Kidney capillary endothelial cell (primary cell): Measurements from ENCODE around the gene SNAPIN.
A peak's percentile ranks its signal among the peaks of the same experiment; 100 is the strongest.
"Not testable (repeated sequence)": the region's sequence is repeated elsewhere in the genome, so short reads cannot be mapped to it uniquely, and the experiment has no call there.

Source experiments
- DNase-seq: peaks from one replicate; pipeline ENCODE4 v3.0.0-alpha.2; 2018; ENCODE audit warnings: low spot score

SNAPIN gene

GRCh38 chr1:153647346-153647714, 11.2 kb upstream of the SNAPIN start:
- DNase-seq: no peak

DNA sequence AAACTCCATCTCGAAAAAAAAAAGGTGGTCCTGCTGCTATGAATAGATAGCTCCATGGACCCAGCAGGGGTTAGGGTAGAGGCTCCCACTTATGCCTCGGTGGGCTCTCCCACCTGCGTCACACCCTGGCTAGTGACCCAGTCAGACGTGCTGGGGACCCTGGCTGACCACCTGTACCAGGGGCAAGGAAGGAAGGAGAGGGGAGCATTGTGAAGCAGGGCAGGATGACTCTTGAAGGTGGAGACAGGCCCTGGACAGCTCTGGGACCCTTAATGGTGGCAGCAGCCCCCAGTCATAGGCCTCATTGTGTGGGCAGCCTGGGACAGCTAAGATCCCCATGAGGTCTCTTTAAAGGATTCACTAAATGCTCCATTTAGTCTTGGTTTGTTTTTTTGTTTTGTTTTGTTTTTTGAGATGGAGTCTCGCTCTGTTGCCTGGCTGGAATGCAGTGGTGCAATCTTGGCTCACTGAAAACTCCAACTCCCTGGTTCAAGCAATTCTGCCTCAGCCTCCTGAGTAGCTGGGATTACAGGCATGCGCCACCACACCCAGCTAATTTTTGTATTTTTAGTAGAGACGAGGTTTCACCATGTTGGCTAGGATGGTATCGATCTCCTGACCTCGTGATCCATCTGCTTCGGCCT, 10.4 kb upstream of the SNAPIN start:
- DNase-seq: no peak

DNA sequence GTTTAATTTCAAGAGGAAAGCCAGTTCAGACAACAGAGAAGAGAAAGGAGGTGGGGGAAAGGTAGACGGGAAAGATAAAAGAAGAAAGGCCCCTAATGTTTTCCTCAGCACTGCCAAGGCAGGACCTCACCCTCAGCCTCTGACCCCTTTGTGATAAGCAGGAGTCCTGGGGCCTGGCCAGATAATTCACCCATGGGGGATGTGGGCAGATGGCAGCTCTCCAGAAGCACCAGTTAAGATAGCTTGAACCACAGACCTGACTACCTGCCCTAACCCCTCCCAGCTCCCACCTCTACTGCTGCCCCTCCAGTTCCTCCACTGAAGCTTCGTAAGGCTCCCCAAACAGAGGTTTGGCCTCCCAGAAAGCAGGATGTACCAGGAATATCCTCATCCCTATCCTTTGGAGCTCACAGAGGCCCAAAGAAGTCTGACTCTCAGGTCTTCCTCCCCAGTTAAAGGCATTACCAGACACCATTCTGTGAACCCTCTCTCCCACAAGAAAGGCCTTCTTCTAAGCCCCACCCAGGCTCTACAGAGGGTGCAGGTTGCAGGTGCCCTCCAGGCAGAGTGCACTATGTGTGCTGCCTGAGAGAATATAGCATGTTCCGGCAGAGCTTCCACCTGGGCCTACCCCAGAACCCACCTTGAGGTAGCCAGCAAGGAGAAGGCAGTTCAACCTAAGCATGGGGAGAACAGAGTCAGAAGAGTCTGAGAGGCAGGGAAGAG, 9.2 kb upstream of the SNAPIN start:
- no peak for DNase-seq

DNA sequence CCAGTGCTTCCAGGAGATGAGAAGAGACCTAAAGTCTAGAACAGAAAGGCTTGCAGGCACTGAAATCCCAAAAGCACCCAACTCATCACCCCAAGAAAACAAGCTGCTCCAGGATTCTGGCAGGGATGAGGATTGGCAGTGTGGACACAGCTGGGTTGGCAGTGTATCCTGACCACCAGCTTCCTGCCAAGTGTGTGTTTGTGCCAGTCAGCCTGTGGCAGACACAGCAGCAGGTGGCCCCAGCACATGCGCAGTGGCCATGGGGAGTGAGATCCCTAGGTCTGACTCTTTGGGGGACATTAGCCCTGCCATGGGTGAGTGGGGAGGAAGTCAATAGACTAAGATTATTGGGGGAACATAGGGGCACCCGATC, 8.7 kb upstream of the SNAPIN start:
- DNase-seq: no peak

- no peak for DNase-seq
Observed at GRCh38 chr1:153651771-153652170, 6.7 kb upstream of the SNAPIN start.

DNA sequence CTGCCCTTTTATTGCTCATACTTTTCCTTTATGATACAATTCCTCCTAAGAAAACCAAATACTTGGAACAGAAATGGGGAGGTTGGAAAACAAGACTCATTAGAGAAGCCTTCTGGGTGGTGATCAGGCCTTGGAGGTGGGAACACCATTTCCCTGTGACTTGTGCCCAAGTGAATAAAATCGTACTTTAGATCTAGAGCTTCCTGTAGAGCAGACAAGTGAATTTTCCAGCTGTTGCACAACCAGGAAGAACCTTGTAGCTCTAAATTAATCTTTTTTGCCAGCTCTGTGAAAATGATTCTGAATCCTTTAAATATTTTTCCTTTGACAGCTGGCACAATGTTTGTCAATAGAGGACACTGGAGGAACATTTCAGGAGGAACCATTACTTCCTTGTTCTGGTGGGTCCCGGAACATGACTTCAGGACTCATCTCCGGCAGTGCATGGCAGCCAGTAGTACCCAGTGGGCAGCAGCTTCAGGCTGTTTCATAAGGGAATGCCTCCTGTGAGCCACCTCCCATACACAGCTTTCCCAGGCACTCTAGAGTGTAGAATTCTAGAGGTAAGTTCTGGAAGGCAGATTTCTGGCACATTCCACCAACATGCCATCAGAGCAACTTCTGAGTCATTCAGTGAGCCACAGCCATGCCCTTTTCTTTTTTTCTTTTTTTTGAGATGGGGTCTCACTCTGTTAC, 5.5 kb upstream of the SNAPIN start:
- no peak for DNase-seq

- DNase-seq: no peak
Observed at GRCh38 chr1:153655333-153655732, 3.2 kb upstream of the SNAPIN start.

GRCh38 chr1:153659175-153659534, 652 bp downstream of the SNAPIN start:
- no peak for DNase-seq

DNA sequence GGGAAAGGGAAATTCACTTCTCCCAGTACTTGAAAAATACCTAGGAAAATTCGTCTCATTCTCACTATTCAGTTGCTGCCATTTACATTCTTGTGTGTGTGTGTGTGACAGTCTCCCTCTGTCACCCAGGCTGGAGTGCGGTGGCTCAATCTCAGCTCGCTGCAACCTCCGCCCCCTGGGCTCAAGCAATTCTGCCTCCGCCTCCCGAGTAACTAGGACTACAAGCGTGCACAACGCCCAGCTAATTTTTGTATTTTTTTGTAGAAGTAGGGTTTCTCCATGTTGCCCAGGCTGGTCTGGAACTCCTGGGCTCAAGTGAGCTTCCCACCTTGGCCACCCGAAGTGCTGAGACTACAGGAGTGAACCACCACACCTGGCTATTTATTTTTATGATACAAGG, 1.2 kb downstream of the SNAPIN start:
- no peak for DNase-seq

- DNase-seq: no peak
Observed at GRCh38 chr1:153661111-153661708, 2.7 kb downstream of the SNAPIN start.

- DNase-seq: no peak
Observed at GRCh38 chr1:153662269-153662668, 3.8 kb downstream of the SNAPIN start.

DNA sequence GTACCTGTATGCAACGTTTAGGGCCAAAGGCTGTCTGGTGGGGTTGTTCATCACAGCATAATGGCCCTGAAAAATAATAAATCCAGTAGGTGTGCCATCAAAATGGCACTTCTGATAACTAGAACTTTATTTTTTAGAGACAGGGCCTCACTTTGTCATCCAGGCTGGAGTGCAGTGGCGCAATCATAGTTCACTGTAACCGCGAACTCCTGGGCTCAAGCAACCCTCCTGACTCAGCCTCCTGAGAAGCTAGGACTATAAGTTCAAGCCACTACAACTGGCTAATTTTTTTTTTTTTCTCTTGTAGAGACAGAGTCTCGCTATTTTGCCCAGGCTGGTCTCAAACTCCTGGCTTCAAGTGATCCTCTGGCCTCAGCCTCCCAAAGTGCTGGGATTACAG, 4.7 kb downstream of the SNAPIN start:
- DNase-seq: no peak

- no peak for DNase-seq
Observed at GRCh38 chr1:153667439-153667838, 8.9 kb downstream of the SNAPIN start.

DNA sequence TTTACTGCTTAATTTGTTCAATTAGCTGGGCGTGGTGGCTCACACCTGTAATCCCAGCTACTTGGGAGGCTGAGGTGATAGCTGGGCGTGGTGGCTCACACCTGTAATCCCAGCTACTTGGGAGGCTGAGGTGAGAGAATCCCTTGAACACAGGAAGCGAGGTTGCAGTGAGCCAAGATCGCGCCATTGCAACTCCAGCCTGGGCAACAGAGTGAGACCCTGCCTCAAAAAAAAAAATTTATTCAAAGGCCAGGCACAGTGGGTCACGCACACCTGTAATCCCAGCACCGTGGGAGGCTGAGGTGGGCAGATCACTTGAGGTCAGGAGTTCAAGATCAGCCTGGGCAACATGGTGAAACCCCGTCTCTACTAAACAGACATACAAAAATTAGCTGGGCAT, 10.2 kb downstream of the SNAPIN start:
- not testable (repeated sequence) for DNase-seq

DNA sequence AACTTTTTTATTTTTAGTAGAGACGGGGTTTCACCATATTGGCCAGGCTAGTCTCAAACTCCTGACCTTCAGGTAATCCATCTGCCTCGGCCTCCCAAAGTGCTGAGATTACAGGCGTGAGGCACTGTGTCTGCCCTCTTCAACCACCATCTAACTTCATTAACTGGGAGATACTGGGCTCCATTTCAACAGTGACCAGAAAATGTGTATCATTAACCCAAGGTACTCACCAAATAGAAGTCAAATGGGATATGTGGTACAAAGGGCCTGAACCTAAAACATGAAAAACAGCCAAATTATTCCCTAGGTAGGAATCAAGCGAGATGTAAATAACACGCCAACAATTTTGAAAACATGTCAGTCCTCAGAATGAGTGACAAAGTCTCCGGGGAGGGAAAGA, 11.1 kb downstream of the SNAPIN start:
- no peak for DNase-seq

- no peak for DNase-seq
Observed at GRCh38 chr1:153670257-153670858, 11.9 kb downstream of the SNAPIN start.

- peak; percentile 100 for DNase-seq
Observed at GRCh38 chr1:153670859-153671627, 12.5 kb downstream of the SNAPIN start, which contains the start of gene ILF2. Gene ILF2 (minus strand): TSS chr1:153670993. CDS start chr1:153670922, 71 bp downstream.

GRCh38 chr1:153671628-153672353, 13.3 kb downstream of the SNAPIN start:
- DNase-seq: peak; percentile 49

DNA sequence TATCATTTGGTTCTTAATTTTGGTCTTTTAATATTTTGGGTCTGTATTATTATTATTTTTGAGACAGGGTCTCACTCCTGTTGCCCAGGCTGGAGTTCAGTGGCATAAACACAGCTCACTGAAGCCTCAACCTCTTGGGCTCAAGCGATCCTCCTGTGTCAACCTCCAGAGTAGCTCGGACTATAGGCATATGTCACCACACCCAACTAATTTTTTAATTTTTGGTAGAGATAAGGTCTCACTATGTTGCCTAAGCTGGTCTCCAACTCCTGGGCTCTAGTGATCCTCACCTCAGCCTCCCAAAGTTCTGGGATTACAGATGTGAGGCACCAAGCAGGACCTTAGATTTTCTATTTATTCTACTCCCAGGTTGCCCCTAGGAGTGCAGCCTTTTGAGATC, 15.0 kb downstream of the SNAPIN start:
- DNase-seq: no peak

- DNase-seq: no peak
Observed at GRCh38 chr1:153677718-153678518, 19.4 kb downstream of the SNAPIN start.
